OCI-LY7 (cell line): ENCODE results near the gene KCNK4. TPM values are rescaled to one million over a fixed set of nuclear protein-coding genes. Genes with fewer than 3 reads are reported as not detected.

Source experiments
- BruUV-seq: library from RNA; stranded (reverse); fragments of 400-500 nt; replicated peaks from 2 replicates; lab custom pipeline; 2021; lab: Mats Ljungman, UMichigan
- CTCF ChIA-PET: fragments of 300-600 bp; sonication (Branson Sonifier 250); formaldehyde crosslinking; loops from one replicate; lab custom pipeline; 2022; ENCODE audit warnings: antibody characterized with exemption; ENCODE audit not compliant: unreplicated experiment; lab: Charles Lee
- POLR2A ChIA-PET: fragments of 300-600 bp; sonication (Branson Sonifier 250); formaldehyde crosslinking; loops from one replicate; lab custom pipeline; 2022; ENCODE audit warnings: antibody characterized with exemption; lab: Charles Lee
- DNase-seq: peaks from one replicate; pipeline ENCODE4 v3.0.0-alpha.2; 2015; ENCODE audit warnings: low spot score
- H2AFZ ChIP-seq: fragments of 200-600 bp; sonication (generic), shearing (Covaris generic); 2 replicates; pipeline ENCODE4 v1.6.1; 2014; ENCODE audit warnings: mild to moderate bottlenecking, antibody characterized with exemption, low read length, moderate library complexity
- H3K27ac ChIP-seq: fragments of 200-600 bp; sonication (generic); 2 replicates; pipeline ENCODE4 v1.5.1; 2014; ENCODE audit warnings: mixed run types, low read depth, mild to moderate bottlenecking, moderate library complexity, low read length, inconsistent platforms; ENCODE audit not compliant: poor library complexity, severe bottlenecking
- H3K36me3 ChIP-seq: fragments of 200-600 bp; sonication (generic); 2 replicates; pipeline ENCODE4 v1.6.1; 2014; ENCODE audit warnings: mild to moderate bottlenecking, antibody characterized with exemption, low read length, moderate library complexity, mixed read lengths; ENCODE audit not compliant: insufficient read depth
- H3K4me1 ChIP-seq: fragments of 200-600 bp; sonication (generic); 2 replicates; pipeline ENCODE4 v1.5.1; 2014; ENCODE audit warnings: mild to moderate bottlenecking, low read length; ENCODE audit not compliant: insufficient read depth, poor library complexity, severe bottlenecking
- H3K4me2 ChIP-seq: fragments of 200-600 bp; sonication (generic); 2 replicates; pipeline ENCODE4 v1.6.1; 2014; ENCODE audit warnings: mild to moderate bottlenecking, low read length
- H3K4me3 ChIP-seq: fragments of 200-600 bp; sonication (generic); 2 replicates; pipeline ENCODE4 v1.5.1; 2014; ENCODE audit warnings: mild to moderate bottlenecking, low read depth, low read length; ENCODE audit not compliant: poor library complexity, severe bottlenecking
- H3K79me2 ChIP-seq: fragments of 200-600 bp; sonication (generic); 2 replicates; pipeline ENCODE4 v1.6.1; 2016; ENCODE audit warnings: low read depth, mild to moderate bottlenecking, low read length, moderate library complexity, mixed read lengths; ENCODE audit not compliant: insufficient read depth
- H3K9me2 ChIP-seq: fragments of 200-600 bp; sonication (generic); 2 replicates; pipeline ENCODE4 v1.6.1; 2016; ENCODE audit warnings: mild to moderate bottlenecking, low read length, mixed read lengths; ENCODE audit not compliant: insufficient read depth
- H3K9me3 ChIP-seq: fragments of 200-600 bp; sonication (generic); 2 replicates; pipeline ENCODE4 v1.6.1; 2014; ENCODE audit warnings: mild to moderate bottlenecking, mixed run types, low read length, mixed read lengths
- H4K20me1 ChIP-seq: fragments of 200-600 bp; sonication (generic); 2 replicates; pipeline ENCODE4 v1.6.1; 2014; ENCODE audit warnings: mild to moderate bottlenecking, antibody characterized with exemption, low read length, moderate library complexity, mixed read lengths; ENCODE audit not compliant: insufficient read depth
- EZH2phosphoT487 ChIP-seq: fragments of 200-600 bp; sonication (generic); IDR thresholded peaks from 2 replicates; pipeline ENCODE4 v1.6.1; 2018; ENCODE audit warnings: low read depth, borderline replicate concordance, mild to moderate bottlenecking, mixed run types, antibody characterized with exemption, low read length, moderate library complexity, mixed read lengths
- intact Hi-C: fragments of 100-400 bp; cut with micrococcal nuclease; formaldehyde crosslinking; loops from one replicate; pipeline ENCODE4 v1.10.0; 2022; ENCODE audit not compliant: unreplicated experiment
- total RNA-seq, 2 experiments: library from RNA; depleted of rRNA in 1 of 2; stranded (reverse); fragments of >200 nt in 1 of 2; shearing (Covaris generic) in 1 of 2; gene quantifications; 2 replicates each; pipeline ENCODE4 v1.2.3, GENCODE V29; 2014 to 2022
- TF ChIP-seq, protein P1 (sequence below): fragments of 200-600 bp; sonication (generic); conservative IDR thresholded peaks from 2 replicates; pipeline ENCODE4 v1.5.1; 2014; ENCODE audit warnings: mild to moderate bottlenecking, antibody characterized with exemption, low read length, moderate library complexity, mixed read lengths

KCNK4 gene
- total RNA-seq, 2 experiments from 2014 or later = 0.80 to 0.95 TPM

DNA sequence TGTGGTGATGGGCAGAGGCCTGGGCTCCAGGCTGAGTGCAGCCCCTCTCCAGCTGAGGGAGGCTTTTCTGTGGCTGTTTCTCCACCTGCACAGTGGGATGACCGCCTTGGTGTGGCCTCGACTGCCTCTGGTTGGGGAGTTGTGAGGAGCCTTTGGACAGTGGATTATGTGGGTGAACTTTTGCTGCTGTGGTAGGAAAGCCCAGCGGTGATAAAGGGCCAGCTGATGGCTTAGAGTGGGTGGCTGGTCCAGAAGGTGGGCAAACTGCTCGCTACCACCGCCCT, 12.9 kb downstream of the KCNK4 start:
- no peak for TF ChIP-seq EZH2phosphoT487
- TF ChIP-seq, protein P1, sequence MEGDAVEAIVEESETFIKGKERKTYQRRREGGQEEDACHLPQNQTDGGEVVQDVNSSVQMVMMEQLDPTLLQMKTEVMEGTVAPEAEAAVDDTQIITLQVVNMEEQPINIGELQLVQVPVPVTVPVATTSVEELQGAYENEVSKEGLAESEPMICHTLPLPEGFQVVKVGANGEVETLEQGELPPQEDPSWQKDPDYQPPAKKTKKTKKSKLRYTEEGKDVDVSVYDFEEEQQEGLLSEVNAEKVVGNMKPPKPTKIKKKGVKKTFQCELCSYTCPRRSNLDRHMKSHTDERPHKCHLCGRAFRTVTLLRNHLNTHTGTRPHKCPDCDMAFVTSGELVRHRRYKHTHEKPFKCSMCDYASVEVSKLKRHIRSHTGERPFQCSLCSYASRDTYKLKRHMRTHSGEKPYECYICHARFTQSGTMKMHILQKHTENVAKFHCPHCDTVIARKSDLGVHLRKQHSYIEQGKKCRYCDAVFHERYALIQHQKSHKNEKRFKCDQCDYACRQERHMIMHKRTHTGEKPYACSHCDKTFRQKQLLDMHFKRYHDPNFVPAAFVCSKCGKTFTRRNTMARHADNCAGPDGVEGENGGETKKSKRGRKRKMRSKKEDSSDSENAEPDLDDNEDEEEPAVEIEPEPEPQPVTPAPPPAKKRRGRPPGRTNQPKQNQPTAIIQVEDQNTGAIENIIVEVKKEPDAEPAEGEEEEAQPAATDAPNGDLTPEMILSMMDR = no peak
- no peaks in the 10 kb centered on the region for H3K9me3 ChIP-seq
- H2AFZ ChIP-seq = no peak overlapping the region

DNA sequence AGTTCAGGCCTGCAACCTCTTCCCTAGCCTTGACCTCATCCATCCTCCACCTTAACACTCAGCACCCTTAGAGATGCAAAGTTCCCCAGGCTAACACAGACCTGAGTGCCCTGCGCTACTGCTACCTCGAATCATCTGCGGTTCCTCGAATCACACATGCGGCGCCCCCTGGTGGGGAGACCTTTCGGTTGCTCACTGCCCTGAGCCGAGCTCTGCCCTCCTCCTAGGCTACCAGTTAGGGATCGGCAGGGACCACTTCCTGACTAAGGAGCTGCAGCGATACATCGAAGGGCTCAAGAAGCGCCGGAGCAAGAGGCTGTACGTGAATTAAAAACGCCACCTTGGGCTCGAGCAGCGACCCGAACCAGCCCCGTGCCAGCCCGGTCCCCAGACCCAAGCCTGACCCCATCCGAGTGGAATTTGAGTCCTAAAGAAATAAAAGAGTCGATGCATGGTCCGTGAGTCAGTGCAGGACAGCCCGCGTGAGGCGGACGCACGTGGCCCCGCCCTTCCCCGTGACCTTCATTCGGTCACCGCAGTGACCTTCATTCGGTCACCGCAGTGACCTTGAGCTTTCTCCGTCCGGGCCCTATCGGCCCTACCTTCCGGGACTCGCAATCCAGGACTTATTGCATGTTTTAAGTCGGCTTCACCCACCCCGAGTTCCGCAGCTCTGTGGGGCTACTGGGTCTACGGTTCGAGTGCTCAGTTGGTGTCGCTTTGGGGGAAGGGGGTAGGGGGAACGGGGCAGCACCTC, 13.4 kb downstream of the KCNK4 start:
- Histone ChIP-seq H3K4me2 (peak overlapping the region; percentile 95), H3K9me3 (no peaks in the 10 kb centered on the region), H3K4me1 (peaks cover 32% of the 10 kb centered on the region), H4K20me1 (no peaks in the 10 kb centered on the region), H3K4me3 (peak overlapping the region; percentile 81), H3K9me2 (no peaks in the 10 kb centered on the region), H3K79me2 (peaks cover 24% of the 10 kb centered on the region), H2AFZ (peak overlapping the region; percentile 57; the same call in 1 of the 2 replicates), H3K36me3 (peaks cover 21% of the 10 kb centered on the region), H3K27ac (peak overlapping the region; percentile 96)
- ChIA-PET POLR2A (interaction anchor here (0.5 to 2.5 kb wide), 5 partner anchors 13 to 472 kb away, joined by 3 to 11 read pairs (median 3); partner anchors contain the start of genes PRDX5 and TRMT112), CTCF (interaction anchor here (0.5 to 2.1 kb wide), 11 partner anchors 11 to 418 kb away, joined by 3 to 14 read pairs (median 3); partner anchors contain the start of genes FERMT3, FKBP2, PRDX5 and TRMT112)
- intact Hi-C loops = loop anchor here (1.0 to 10.0 kb wide), 8 partner anchors 13 to 330 kb away; partner anchors contain the start of genes CCDC88B, COX8A, FKBP2 and GPR137
- TSS peak; percentile 98 for BruUV-seq
- peak; percentile 95 for DNase-seq
- TF ChIP-seq, protein P1 = peak; percentile 98
- TF ChIP-seq EZH2phosphoT487 = no peak

More for the DNA sequence above, 12.9 kb downstream of the KCNK4 start:
- Histone ChIP-seq H3K27ac (peak overlapping the region; percentile 96), H3K79me2 (peaks cover 21% of the 10 kb centered on the region), H3K9me2 (no peaks in the 10 kb centered on the region), H4K20me1 (no peaks in the 10 kb centered on the region), H3K4me3 (peak overlapping the region; percentile 81), H3K4me1 (peaks cover 32% of the 10 kb centered on the region), H3K36me3 (peaks cover 18% of the 10 kb centered on the region), H3K4me2 (peak overlapping the region; percentile 95)
- POLR2A ChIA-PET = interaction anchor here (0.7 to 2.5 kb wide), 4 partner anchors 14 to 472 kb away, joined by 3 to 11 read pairs (median 3); partner anchors contain the start of genes PRDX5 and TRMT112
- no TSS peak for BruUV-seq
- intact Hi-C loops = loop anchor here (1.0 to 10.0 kb wide), 6 partner anchors 19 to 329 kb away; partner anchors contain the start of genes COX8A, FKBP2, GPR137 and STIP1
- DNase-seq = no peak
- CTCF ChIA-PET = interaction anchor here (0.5 to 1.9 kb wide), 6 partner anchors 14 to 99 kb away, joined by 3 to 14 read pairs (median 3); partner anchors contain the start of genes FERMT3, FKBP2, PRDX5 and TRMT112
